ENCODE measurements around the gene FILIP1L.

FILIP1L gene

GRCh38 chr3:99878005-99878404 is 236.3 kb downstream of the FILIP1L start:
- DNase-seq = no peak

GRCh38 chr3:99877031-99877579 is 237.2 kb downstream of the FILIP1L start:
- no peak for DNase-seq

- peak; percentile 45 for DNase-seq
Measured at GRCh38 chr3:99875929-99876841, 238.1 kb downstream of the FILIP1L start.

- DNase-seq = no peak
Measured at GRCh38 chr3:99875581-99875928, 238.7 kb downstream of the FILIP1L start.

- no peak for DNase-seq
Measured at GRCh38 chr3:99874237-99875002, 239.9 kb downstream of the FILIP1L start.

- DNase-seq = no peak
Measured at GRCh38 chr3:99873269-99874102, 240.8 kb downstream of the FILIP1L start.

- DNase-seq = no peak
Measured at GRCh38 chr3:99872923-99873254, 241.4 kb downstream of the FILIP1L start.

- DNase-seq = no peak
Measured at GRCh38 chr3:99871231-99872045, 242.9 kb downstream of the FILIP1L start.

GRCh38 chr3:99870712-99871111 is 243.6 kb downstream of the FILIP1L start:
- no peak for DNase-seq

GRCh38 chr3:99869621-99870020 is 244.7 kb downstream of the FILIP1L start:
- no peak for DNase-seq

GRCh38 chr3:99868311-99868646 is 246.0 kb downstream of the FILIP1L start:
- DNase-seq = no peak

- DNase-seq = no peak
Measured at GRCh38 chr3:99867594-99868310, 246.5 kb downstream of the FILIP1L start.

GRCh38 chr3:99866261-99866761 is 248.0 kb downstream of the FILIP1L start:
- DNase-seq = no peak

- DNase-seq = no peak
Measured at GRCh38 chr3:99865321-99865720, 249.0 kb downstream of the FILIP1L start.

GRCh38 chr3:99864289-99864688 is 250.0 kb downstream of the FILIP1L start:
- no peak for DNase-seq

- DNase-seq = no peak
Measured at GRCh38 chr3:99863588-99863987, 250.7 kb downstream of the FILIP1L start.

GRCh38 chr3:99863002-99863401 is 251.3 kb downstream of the FILIP1L start:
- no peak for DNase-seq

GRCh38 chr3:99862208-99862607 is 252.1 kb downstream of the FILIP1L start:
- DNase-seq = no peak

- DNase-seq = no peak
Measured at GRCh38 chr3:99861216-99861615, 253.1 kb downstream of the FILIP1L start.

GRCh38 chr3:99859825-99860224 is 254.5 kb downstream of the FILIP1L start:
- no peak for DNase-seq

GRCh38 chr3:99858469-99858868 is 255.8 kb downstream of the FILIP1L start:
- no peak for DNase-seq

Data from stimulated activated naive CD4-positive, alpha-beta T cell treated with Interleukin-2 at 50 U/mL for 16 hours (primary cell).